Measurements from ENCODE around the gene ZBTB12. TPM values are rescaled to one million over a fixed set of nuclear protein-coding genes. Genes with fewer than 3 reads are reported as not detected.
A peak's percentile ranks its signal among the peaks of the same experiment; 100 is the strongest.
"Not testable (repeated sequence)": the region's sequence is repeated elsewhere in the genome, so short reads cannot be mapped to it uniquely, and the experiment has no call there.

ZBTB12 gene
- total RNA-seq, 1 donor, result 3.0 TPM

- no peak for TF ChIP-seq CTCF (IDR thresholded peaks at IDR 0.05; ENCODE audit: insufficient read depth, low read depth, low read length)
- no peak for DNase-seq (ENCODE audit: low read depth)
- H3K4me3 ChIP-seq (ENCODE audit: low read depth, low read length), result no peak overlapping the region
Measured at GRCh38 chr6:31861150-31861549, 40.7 kb downstream of the ZBTB12 start.

GRCh38 chr6:31860349-31860748, 41.5 kb downstream of the ZBTB12 start:
- TF ChIP-seq CTCF (IDR thresholded peaks at IDR 0.05; ENCODE audit: insufficient read depth, low read depth, low read length), result no peak

GRCh38 chr6:31859923-31860322, 42.0 kb downstream of the ZBTB12 start:
- no peak overlapping the region for H3K4me3 ChIP-seq (ENCODE audit: low read depth, low read length)
- no peak for DNase-seq (ENCODE audit: low read depth)
- TF ChIP-seq CTCF (IDR thresholded peaks at IDR 0.05; ENCODE audit: insufficient read depth, low read depth, low read length), result no peak

More at GRCh38 chr6:31860349-31860748, 41.5 kb downstream of the ZBTB12 start:
- DNase-seq (ENCODE audit: low read depth), result no peak
- no peak overlapping the region for H3K4me3 ChIP-seq (ENCODE audit: low read depth, low read length)

GRCh38 chr6:31858707-31859106, 43.2 kb downstream of the ZBTB12 start:
- H3K4me3 ChIP-seq (ENCODE audit: low read depth, low read length), result no peak overlapping the region
- TF ChIP-seq CTCF (IDR thresholded peaks at IDR 0.05; ENCODE audit: insufficient read depth, low read depth, low read length), result no peak
- DNase-seq (ENCODE audit: low read depth), result no peak

GRCh38 chr6:31857774-31858173, 44.1 kb downstream of the ZBTB12 start:
- not testable (repeated sequence) for DNase-seq (ENCODE audit: low read depth)

GRCh38 chr6:31851980-31852718, 49.7 kb downstream of the ZBTB12 start:
- not testable (repeated sequence) for DNase-seq (ENCODE audit: low read depth); H3K4me3 ChIP-seq (ENCODE audit: low read depth, low read length)

More at GRCh38 chr6:31857774-31858173, 44.1 kb downstream of the ZBTB12 start:
- not testable (repeated sequence) for H3K4me3 ChIP-seq (ENCODE audit: low read depth, low read length)

GRCh38 chr6:31851485-31851832, 50.4 kb downstream of the ZBTB12 start:
- no peak overlapping the region for H3K4me3 ChIP-seq (ENCODE audit: low read depth, low read length)
- peak; percentile 15 for DNase-seq (ENCODE audit: low read depth)

More at GRCh38 chr6:31851485-31851832, 50.4 kb downstream of the ZBTB12 start:
- TF ChIP-seq CTCF (IDR thresholded peaks at IDR 0.05; ENCODE audit: insufficient read depth, low read depth, low read length), result no peak
